Retinal pigment epithelial cell (primary cell): ENCODE results near the gene LAMA5.

Experiments
- DNase-seq: peaks from one replicate; pipeline ENCODE4 v3.0.0-alpha.2; 2010; ENCODE audit warnings: low read depth
- H3K4me3 ChIP-seq: 2 replicates; pipeline ENCODE4 v1.5.1; 2011; ENCODE audit warnings: mild to moderate bottlenecking, low read length, control low read depth, moderate library complexity
- CTCF ChIP-seq: conservative IDR thresholded peaks from 2 replicates; pipeline ENCODE4 v1.5.1; 2011; ENCODE audit warnings: low read depth, low read length, control low read depth, inconsistent platforms

The LAMA5 gene

GRCh38 chr20:62281161-62281933, 85.8 kb downstream of the LAMA5 start:
- H3K4me3 ChIP-seq = no peak overlapping the region
- no peak for TF ChIP-seq CTCF

GRCh38 chr20:62280303-62280702, 86.8 kb downstream of the LAMA5 start:
- TF ChIP-seq CTCF = no peak
- H3K4me3 ChIP-seq = no peak overlapping the region
- DNase-seq = no peak

More at GRCh38 chr20:62281161-62281933, 85.8 kb downstream of the LAMA5 start:
- DNase-seq = no peak

DNA sequence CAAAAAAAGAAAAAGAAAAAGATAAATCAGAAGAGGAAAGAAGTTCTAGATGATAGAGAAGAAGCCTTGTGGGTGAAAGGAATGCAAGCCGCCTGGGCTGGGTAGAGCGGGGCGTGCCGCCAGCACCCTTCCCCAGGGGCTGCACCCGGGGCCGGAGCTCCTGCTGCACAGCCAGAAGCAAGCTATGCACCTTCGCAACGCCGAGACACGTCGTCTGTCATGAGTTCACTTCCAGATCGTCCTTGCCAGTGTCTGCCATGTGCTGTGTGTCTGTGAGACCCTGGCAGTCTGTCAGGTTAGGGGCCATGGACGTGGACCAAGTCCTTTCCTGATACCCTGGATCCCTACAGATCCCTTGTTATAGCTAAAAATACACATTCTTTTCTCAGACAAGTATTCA, 89.9 kb downstream of the LAMA5 start:
- H3K4me3 ChIP-seq = no peak overlapping the region
- DNase-seq = no peak
- TF ChIP-seq CTCF = no peak

GRCh38 chr20:62276439-62276838, 90.7 kb downstream of the LAMA5 start:
- TF ChIP-seq CTCF = no peak
- no peak overlapping the region for H3K4me3 ChIP-seq
- no peak for DNase-seq

GRCh38 chr20:62275219-62275618, 91.9 kb downstream of the LAMA5 start:
- TF ChIP-seq CTCF = no peak
- no peak overlapping the region for H3K4me3 ChIP-seq
- no peak for DNase-seq

- no peak for TF ChIP-seq CTCF
- H3K4me3 ChIP-seq = no peak overlapping the region
- DNase-seq = no peak
Observed at GRCh38 chr20:62274332-62274950, 92.7 kb downstream of the LAMA5 start.

DNA sequence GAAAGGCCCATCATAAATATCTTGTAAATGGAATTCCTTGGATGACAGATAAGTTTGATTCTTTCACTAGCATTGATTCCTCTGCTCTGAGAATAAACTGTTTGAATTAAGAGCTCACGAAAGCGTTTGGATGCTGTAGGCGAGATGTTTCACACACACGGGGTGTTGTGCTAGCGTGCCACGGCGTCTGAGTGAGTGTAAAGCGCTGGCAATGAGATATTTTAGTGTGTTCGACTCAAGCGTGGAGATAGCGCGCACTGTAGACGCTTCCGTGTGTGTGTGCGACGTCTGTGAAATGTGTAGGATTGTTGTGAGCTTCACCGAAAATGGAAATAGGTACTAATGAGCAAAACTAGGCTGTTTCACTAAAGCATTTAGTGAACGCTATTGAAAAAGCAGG, 93.7 kb downstream of the LAMA5 start:
- no peak for TF ChIP-seq CTCF
- H3K4me3 ChIP-seq = no peak overlapping the region
- no peak for DNase-seq
